K562 (cell line): ENCODE data around the gene CACNA1E. TPM values are rescaled to one million over a fixed set of nuclear protein-coding genes. Genes with fewer than 3 reads are reported as not detected.

ENCODE experiments used
- ATAC-seq: fragments of 200-7000 bp; cut with Tn5 transposase; 3 replicates; pipeline ENCODE4 v1.9.1; 2020; ENCODE audit warnings: moderate library complexity
- BruUV-seq: library from RNA; stranded (reverse); fragments of 400-500 nt; replicated peaks from 2 replicates; lab custom pipeline; 2021; lab: Mats Ljungman, UMichigan
- CTCF ChIA-PET: fragments of 300-600 bp; formaldehyde crosslinking; extraction: SDS; loops from one replicate; lab custom pipeline; 2021; ENCODE audit warnings: low intra/inter-chr PET ratio; lab: Yijun Ruan, JAX
- POLR2A ChIA-PET: fragments of 300-600, 350-650 bp; sonication (Branson Sonifier 250); formaldehyde crosslinking; extraction: SDS; loops from one replicate; lab custom pipeline; 2021; ENCODE audit warnings: antibody characterized with exemption, inconsistent platforms; lab: Yijun Ruan, JAX
- DNase-seq, 4 experiments: peaks; one replicate each; pipeline versions ENCODE4 v3.0.0 to v3.0.0-alpha.2; 2011 to 2018; ENCODE audit warnings: low spot score in 3 of 4, mixed read lengths in 3 of 4; ENCODE audit errors: extremely low read depth in 1 of 4
- FAIRE-seq: peaks from 2 replicates; lab custom pipeline; 2011; peaks lifted over from hg19 to GRCh38; lab: Jason Lieb, UNC
- H2AFZ ChIP-seq: 2 replicates; pipeline ENCODE4 v1.6.0; 2011; ENCODE audit warnings: low read depth, low read length, control low read depth, inconsistent platforms
- H3K27ac ChIP-seq: fragments of 200-600 bp; 3 replicates; pipeline ENCODE4 v1.8.0; 2011; ENCODE audit warnings: low read depth, mild to moderate bottlenecking, control low read depth, inconsistent platforms, low read length, moderate library complexity, mixed read lengths; ENCODE audit errors: extremely low read depth
- H3K27me3 ChIP-seq, 2 experiments: fragments of 300-600 bp in 1 of 2; 2 replicates in 1 of 2; 3 replicates in 1 of 2; pipeline versions ENCODE4 v1.6.0 to v1.8.0; 2011; ENCODE audit warnings: inconsistent platforms in 2 of 2, low read length in 2 of 2, mild to moderate bottlenecking in 1 of 2, mixed read lengths in 1 of 2, moderate library complexity in 1 of 2; ENCODE audit not compliant: control insufficient read depth in 2 of 2, insufficient read depth in 2 of 2
- H3K36me3 ChIP-seq: fragments of 300-600 bp; 3 replicates; pipeline ENCODE4 v1.8.0; 2011; ENCODE audit warnings: mild to moderate bottlenecking, low read length, inconsistent platforms; ENCODE audit not compliant: control insufficient read depth, insufficient read depth
- H3K4me1 ChIP-seq, 2 experiments: fragments of 200-600 bp in 1 of 2; replicated peaks in 1 of 2; 2 replicates in 1 of 2; 3 replicates in 1 of 2; pipeline versions ENCODE4 v1.5.1 to v1.8.0; 2011; ENCODE audit warnings: inconsistent platforms in 2 of 2, low read length in 2 of 2, mild to moderate bottlenecking in 1 of 2, mixed read lengths in 1 of 2, moderate library complexity in 1 of 2; ENCODE audit not compliant: control insufficient read depth in 2 of 2, insufficient read depth in 2 of 2
- H3K4me2 ChIP-seq: 2 replicates; pipeline ENCODE4 v1.6.1; 2011; ENCODE audit warnings: low read length, control low read depth, inconsistent platforms, mixed read lengths; ENCODE audit not compliant: insufficient read depth
- H3K4me3 ChIP-seq: fragments of 200-600 bp; sonication (generic), shearing (Covaris generic); 2 replicates; pipeline ENCODE4 v1.5.1; 2016; ENCODE audit warnings: control low read depth, inconsistent platforms
- H3K79me2 ChIP-seq: fragments of 200-600 bp; 3 replicates; pipeline ENCODE4 v1.8.0; 2011; ENCODE audit warnings: low read length, inconsistent platforms; ENCODE audit not compliant: control insufficient read depth, insufficient read depth
- H3K9ac ChIP-seq, 2 experiments: 2 replicates each; pipeline versions ENCODE4 v1.6.0 to v1.6.1; 2011; ENCODE audit warnings: low read depth in 2 of 2, low read length in 2 of 2, control low read depth in 1 of 2, inconsistent platforms in 1 of 2, mild to moderate bottlenecking in 1 of 2, mixed read lengths in 1 of 2; ENCODE audit not compliant: insufficient read depth in 1 of 2
- H3K9me1 ChIP-seq: one replicate; pipeline ENCODE4 v1.6.0; 2011; ENCODE audit warnings: inconsistent platforms, mild to moderate bottlenecking, low read length, moderate library complexity; ENCODE audit not compliant: control insufficient read depth, insufficient read depth
- H3K9me3 ChIP-seq: replicated peaks from 2 replicates; pipeline ENCODE4 v1.5.1; 2011; ENCODE audit warnings: low read depth, low read length, inconsistent platforms; ENCODE audit not compliant: control insufficient read depth, insufficient read depth
- H4K20me1 ChIP-seq: replicated peaks from 2 replicates; pipeline ENCODE4 v1.6.1; 2011; ENCODE audit warnings: low read length, inconsistent platforms, mixed read lengths; ENCODE audit not compliant: control insufficient read depth, insufficient read depth
- ARID2 ChIP-seq: fragments of 450-650 bp; IDR thresholded peaks from 2 replicates; pipeline ENCODE4 v1.6.1; 2017; ENCODE audit warnings: antibody characterized with exemption, mild to moderate bottlenecking
- FOXK1 ChIP-seq: sonication (generic); formaldehyde crosslinking; IDR thresholded peaks from 2 replicates; pipeline ENCODE4 v1.8.0; 2022; ENCODE audit warnings: missing genetic modification reagents, mild to moderate bottlenecking, borderline replicate concordance
- HNRNPL ChIP-seq: fragments of 200-400 bp; formaldehyde crosslinking; IDR thresholded peaks from 2 replicates; pipeline ENCODE4 v1.6.1; 2017; ENCODE audit warnings: low read depth, mild to moderate bottlenecking, low read length
- MAFG ChIP-seq: fragments of 450-650 bp; conservative IDR thresholded peaks from 2 replicates; pipeline ENCODE4 v1.6.1; 2016; ENCODE audit warnings: missing genetic modification characterization, missing compliant biosample characterization
- MCM2 ChIP-seq: fragments of 450-650 bp; IDR thresholded peaks from 2 replicates; pipeline ENCODE4 v1.6.1; 2017; ENCODE audit warnings: low read depth, mild to moderate bottlenecking
- NCOA4 ChIP-seq: fragments of 450-650 bp; IDR thresholded peaks from 2 replicates; pipeline ENCODE4 v1.6.1; 2018; ENCODE audit warnings: mild to moderate bottlenecking; ENCODE audit not compliant: partially characterized antibody
- PML ChIP-seq: IDR thresholded peaks from 2 replicates; pipeline ENCODE4 v1.6.1; 2012; ENCODE audit warnings: low read length, inconsistent platforms
- SMAD3 ChIP-seq: fragments of 450-650 bp; formaldehyde crosslinking; conservative IDR thresholded peaks from 2 replicates; pipeline ENCODE4 v1.4.0; 2020; ENCODE audit warnings: mild to moderate bottlenecking
- TCFL5 ChIP-seq: fragments of 250-450 bp; sonication (Bioruptor Pico); conservative IDR thresholded peaks from 2 replicates; pipeline ENCODE4 v1.6.1; 2021; ENCODE audit warnings: mild to moderate bottlenecking, moderate library complexity, matching md5 sums
- ZBTB1 ChIP-seq: sonication (generic); formaldehyde crosslinking; IDR thresholded peaks from 2 replicates; pipeline ENCODE4 v1.8.1; 2023; ENCODE audit warnings: missing genetic modification reagents, low read depth, mild to moderate bottlenecking, borderline replicate concordance
- ZBTB8A ChIP-seq: fragments of 450-650 bp; IDR thresholded peaks from 2 replicates; pipeline ENCODE4 v1.6.1; 2018; ENCODE audit warnings: mild to moderate bottlenecking, moderate library complexity; ENCODE audit not compliant: partially characterized antibody
- ZFX ChIP-seq: sonication (generic); formaldehyde crosslinking; IDR thresholded peaks from 2 replicates; pipeline ENCODE4 v1.8.0; 2022; ENCODE audit warnings: mild to moderate bottlenecking, missing genetic modification reagents, moderate library complexity
- WGBS: fragments of 100-300 bp; shearing (Covaris generic); methylation state at CpG from one replicate; pipeline ENCODE4 v1.1.6; 2016; ENCODE audit warnings: low coverage, mixed read lengths; ENCODE audit not compliant: insufficient coverage; ENCODE audit errors: missing lambda C conversion rate; 5-methylcytosine and 5-hydroxymethylcytosine counted together
- in situ Hi-C: fragments of 300-500 bp; cut with MboI; formaldehyde crosslinking; loops from 4 replicates; pipeline ENCODE4 v1.15.0; 2018; ENCODE audit warnings: inconsistent platforms, mixed read lengths
- intact Hi-C: fragments of 100-400 bp; cut with micrococcal nuclease; formaldehyde crosslinking; loops from 2 replicates; pipeline ENCODE4 v1.14.2; 2022
- polyA plus RNA-seq, 8 experiments: library from polyadenylated mRNA; depleted of rRNA in 4 of 8; stranded (reverse) in 5 of 8; unstranded in 3 of 8; fragments of >200 nt; fragmentation: Nextera tagmentation in 2 of 8; fragmentation: Illumina TruSeq in 1 of 8; extraction: Ambion mirVana in 2 of 8; extraction: Trizol in 1 of 8; gene quantifications; 2 replicates each; pipeline versions ENCODE4 v1.2.1 to v1.2.3, GENCODE V29; 2011 to 2014; ENCODE audit warnings: inconsistent platforms in 1 of 8, missing spikeins in 1 of 8
- total RNA-seq, 7 experiments: library from RNA; depleted of rRNA in 6 of 7; stranded (reverse); fragments of >200 nt in 6 of 7; fragmentation: Illumina TruSeq in 2 of 7; extraction: Trizol in 2 of 7; gene quantifications; 2 replicates each; pipeline versions ENCODE4 v1.2.1 to v1.2.3, GENCODE V29; 2011 to 2021; ENCODE audit warnings: low replicate concordance in 1 of 7
- TF ChIP-seq, protein P1 (sequence below), 2 experiments: fragments of 450-650 bp; IDR thresholded peaks; 2 replicates each; pipeline ENCODE4 v1.6.1; 2016
- TF ChIP-seq, protein P2 (sequence below), 3 experiments: fragments of 200-800 bp in 1 of 3; fragments of 250-450 bp in 1 of 3; fragments of 450-650 bp in 1 of 3; sonication (Bioruptor Pico) in 1 of 3; sonication (Bioruptor generic) in 1 of 3; formaldehyde crosslinking in 1 of 3; IDR thresholded peaks; 2 replicates each; pipeline versions ENCODE4 v1.6.1 to v1.8.0; 2016 to 2022; ENCODE audit warnings: mild to moderate bottlenecking in 2 of 3, missing genetic modification characterization in 2 of 3, missing compliant biosample characterization in 1 of 3, moderate library complexity in 1 of 3

Gene CACNA1E
- total and polyA plus RNA-seq, 9 of the 15 experiments (the other 6 are each of a cell fraction or from before 2014, with no cell fraction given), result under 0.01 to 0.04 TPM; not detected in 7

DNA sequence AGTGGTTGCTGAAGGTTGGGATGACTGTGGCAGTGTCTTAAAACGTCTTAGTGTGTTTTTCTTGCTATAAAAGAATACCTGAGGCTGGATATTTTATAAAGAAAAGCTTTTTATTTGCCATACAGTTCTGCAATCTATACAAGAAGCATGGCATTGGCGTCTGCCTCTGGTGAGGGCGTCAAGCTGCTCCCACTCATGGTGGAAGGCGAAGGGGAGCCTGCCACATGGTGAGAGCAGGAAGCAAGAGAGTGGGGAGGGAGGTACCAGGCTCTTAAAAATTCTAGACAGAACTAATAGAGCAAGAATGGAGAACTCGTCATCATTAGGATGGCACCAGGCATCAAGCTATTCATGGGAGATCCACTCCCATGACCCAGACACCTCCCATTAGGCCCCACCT, 140.5 kb downstream of the CACNA1E start:
- no peak overlapping the region for H3K4me3 ChIP-seq
- no peaks in the 10 kb centered on the region; the same call in 1 of the 2 replicates for H4K20me1 ChIP-seq
- intact Hi-C loops (no loop called here), in situ Hi-C loops (no loop called here)
- H3K9me3 ChIP-seq, result no peaks in the 10 kb centered on the region
- ChIA-PET CTCF (no interaction called here), POLR2A (no interaction called here)
- TF ChIP-seq SMAD3 (CRISPR knock-in tag) (no peak), ZFX (CRISPR knock-in tag) (no peak), ARID2 (no peak), FOXK1 (CRISPR knock-in tag) (no peak), HNRNPL (no peak), ZBTB1 (no peak), TCFL5 (CRISPR knock-in tag) (no peak), NCOA4 (no peak), MAFG (tag) (no peak), MCM2 (no peak), PML (no peak), ZBTB8A (no peak)
- TF ChIP-seq, protein P1, sequence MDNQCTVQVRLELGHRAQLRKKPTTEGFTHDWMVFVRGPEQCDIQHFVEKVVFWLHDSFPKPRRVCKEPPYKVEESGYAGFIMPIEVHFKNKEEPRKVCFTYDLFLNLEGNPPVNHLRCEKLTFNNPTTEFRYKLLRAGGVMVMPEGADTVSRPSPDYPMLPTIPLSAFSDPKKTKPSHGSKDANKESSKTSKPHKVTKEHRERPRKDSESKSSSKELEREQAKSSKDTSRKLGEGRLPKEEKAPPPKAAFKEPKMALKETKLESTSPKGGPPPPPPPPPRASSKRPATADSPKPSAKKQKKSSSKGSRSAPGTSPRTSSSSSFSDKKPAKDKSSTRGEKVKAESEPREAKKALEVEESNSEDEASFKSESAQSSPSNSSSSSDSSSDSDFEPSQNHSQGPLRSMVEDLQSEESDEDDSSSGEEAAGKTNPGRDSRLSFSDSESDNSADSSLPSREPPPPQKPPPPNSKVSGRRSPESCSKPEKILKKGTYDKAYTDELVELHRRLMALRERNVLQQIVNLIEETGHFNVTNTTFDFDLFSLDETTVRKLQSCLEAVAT (IDR thresholded peaks at IDR 0.05), result no peak
- TF ChIP-seq, protein P2, sequence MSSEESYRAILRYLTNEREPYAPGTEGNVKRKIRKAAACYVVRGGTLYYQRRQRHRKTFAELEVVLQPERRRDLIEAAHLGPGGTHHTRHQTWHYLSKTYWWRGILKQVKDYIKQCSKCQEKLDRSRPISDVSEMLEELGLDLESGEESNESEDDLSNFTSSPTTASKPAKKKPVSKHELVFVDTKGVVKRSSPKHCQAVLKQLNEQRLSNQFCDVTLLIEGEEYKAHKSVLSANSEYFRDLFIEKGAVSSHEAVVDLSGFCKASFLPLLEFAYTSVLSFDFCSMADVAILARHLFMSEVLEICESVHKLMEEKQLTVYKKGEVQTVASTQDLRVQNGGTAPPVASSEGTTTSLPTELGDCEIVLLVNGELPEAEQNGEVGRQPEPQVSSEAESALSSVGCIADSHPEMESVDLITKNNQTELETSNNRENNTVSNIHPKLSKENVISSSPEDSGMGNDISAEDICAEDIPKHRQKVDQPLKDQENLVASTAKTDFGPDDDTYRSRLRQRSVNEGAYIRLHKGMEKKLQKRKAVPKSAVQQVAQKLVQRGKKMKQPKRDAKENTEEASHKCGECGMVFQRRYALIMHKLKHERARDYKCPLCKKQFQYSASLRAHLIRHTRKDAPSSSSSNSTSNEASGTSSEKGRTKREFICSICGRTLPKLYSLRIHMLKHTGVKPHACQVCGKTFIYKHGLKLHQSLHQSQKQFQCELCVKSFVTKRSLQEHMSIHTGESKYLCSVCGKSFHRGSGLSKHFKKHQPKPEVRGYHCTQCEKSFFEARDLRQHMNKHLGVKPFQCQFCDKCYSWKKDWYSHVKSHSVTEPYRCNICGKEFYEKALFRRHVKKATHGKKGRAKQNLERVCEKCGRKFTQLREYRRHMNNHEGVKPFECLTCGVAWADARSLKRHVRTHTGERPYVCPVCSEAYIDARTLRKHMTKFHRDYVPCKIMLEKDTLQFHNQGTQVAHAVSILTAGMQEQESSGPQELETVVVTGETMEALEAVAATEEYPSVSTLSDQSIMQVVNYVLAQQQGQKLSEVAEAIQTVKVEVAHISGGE (CRISPR knock-in tag; IDR thresholded peaks at IDR 0.05), result no peak
- no peak overlapping the region for H3K27ac ChIP-seq
- H3K4me1 ChIP-seq, result no peaks in the 10 kb centered on the region
- DNase-seq (no peak), ATAC-seq (no peak), FAIRE-seq (no peak)
- no peak overlapping the region for H2AFZ ChIP-seq
- H3K79me2 ChIP-seq, result no peaks in the 10 kb centered on the region
- no peaks in the 10 kb centered on the region for H3K36me3 ChIP-seq
- H3K27me3 ChIP-seq, result no peaks in the 10 kb centered on the region
- no peak overlapping the region for H3K4me2 ChIP-seq
- 0% methylated on average over 5 of the region's 5 CpGs for WGBS
- no peak overlapping the region for H3K9ac ChIP-seq
- H3K9me1 ChIP-seq, result no peaks in the 10 kb centered on the region
- BruUV-seq, result no TSS peak
